Activated CD4-positive, alpha-beta T cell treated with anti-CD3 and anti-CD28 coated beads for 36 hours (primary cell): ENCODE results near the gene SLAMF6. TPM values are rescaled to one million over a fixed set of nuclear protein-coding genes. Genes with fewer than 3 reads are reported as not detected.

Source experiments
- ATAC-seq: fragments of 200-7000 bp; cut with Tn5 transposase; one replicate; pipeline ENCODE4 v1.10.0; 2021; ENCODE audit warnings: mild to moderate bottlenecking, moderate library complexity
- CTCF ChIA-PET: fragments of 350-600 bp; sonication (Branson Sonifier 250); formaldehyde crosslinking; loops from one replicate; lab custom pipeline; 2021; ENCODE audit warnings: antibody characterized with exemption; lab: Charles Lee
- POLR2A ChIA-PET: fragments of 350-600 bp; sonication (Branson Sonifier 250); formaldehyde crosslinking; loops from one replicate; lab custom pipeline; 2021; ENCODE audit warnings: antibody characterized with exemption, inconsistent platforms; lab: Charles Lee
- DNase-seq: peaks from one replicate; pipeline ENCODE4 v3.0.0-alpha.2; 2020
- H3K27ac Mint-ChIP-seq: one replicate; pipeline ENCODE4 v1.8.0; 2021; ENCODE audit warnings: mixed read lengths
- H3K27me3 Mint-ChIP-seq: one replicate; pipeline ENCODE4 v1.8.0; 2021; ENCODE audit warnings: mixed read lengths
- H3K36me3 Mint-ChIP-seq: one replicate; pipeline ENCODE4 v1.8.0; 2021; ENCODE audit warnings: low read depth, mixed read lengths
- H3K4me1 Mint-ChIP-seq: one replicate; pipeline ENCODE4 v1.8.0; 2021; ENCODE audit warnings: mixed read lengths
- H3K4me3 Mint-ChIP-seq: one replicate; pipeline ENCODE4 v1.8.0; 2021; ENCODE audit warnings: mild to moderate bottlenecking, moderate library complexity, mixed read lengths
- H3K9me3 Mint-ChIP-seq: one replicate; pipeline ENCODE4 v1.8.0; 2021; ENCODE audit warnings: low read depth, mixed read lengths
- intact Hi-C, 2 experiments: fragments of 100-400 bp; cut with DNase I in 1 of 2; cut with micrococcal nuclease in 1 of 2; formaldehyde crosslinking; loops; one replicate each; pipeline versions ENCODE4 v1.14.2 to v1.15.1; 2022 to 2024; cut with DNase I, micrococcal nuclease
- total RNA-seq, 2 experiments: library from RNA; stranded (reverse); gene quantifications; one replicate each; pipeline ENCODE4 v1.2.3, GENCODE V29; 2021

The SLAMF6 gene
- total RNA-seq, 2 experiments from 2014 or later = 45.9 to 55.0 TPM

DNA sequence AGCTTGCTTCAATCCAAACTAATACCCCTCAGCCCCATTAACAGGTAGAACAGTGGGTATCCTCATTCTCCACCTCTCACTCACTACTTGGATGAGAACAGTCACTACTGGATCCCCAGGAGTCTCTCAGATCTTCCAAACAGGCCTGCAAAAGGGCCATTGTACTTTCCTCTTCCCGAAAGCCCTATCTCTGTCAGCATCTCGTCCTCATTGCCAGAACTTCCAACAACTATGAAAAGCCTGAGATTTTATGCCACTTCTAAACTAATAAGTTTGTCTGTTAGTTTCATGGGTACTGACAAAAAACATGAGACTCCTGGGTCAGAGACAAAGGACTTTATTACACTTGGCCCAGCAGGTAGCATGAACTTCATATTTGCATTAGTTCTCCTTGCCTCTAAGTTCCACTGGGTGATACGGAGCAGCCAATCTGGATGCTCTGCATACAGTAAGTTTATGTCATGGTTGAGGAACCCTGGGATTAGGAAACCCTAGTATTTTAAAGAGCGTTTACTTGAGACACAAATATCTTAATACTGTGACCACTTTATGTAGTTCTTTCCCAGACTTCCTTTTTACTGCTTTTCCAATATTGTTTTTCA lies 84.6 kb downstream of the SLAMF6 start:
- DNase-seq (no peak), ATAC-seq (peak; percentile 25)
- Mint-ChIP-seq H3K27me3 (no peaks in the 10 kb centered on the region), H3K4me1 (peaks cover 38% of the 10 kb centered on the region), H3K27ac (peak overlapping the region; percentile 96), H3K4me3 (peak overlapping the region; percentile 63), H3K36me3 (peaks cover 22% of the 10 kb centered on the region), H3K9me3 (peaks cover 18% of the 10 kb centered on the region)
- intact Hi-C loops = loop anchor here in 1 of 2 experiments (2.0 kb wide), 1 partner anchor 16 kb away; no protein-coding TSS in a partner anchor
- POLR2A ChIA-PET = no interaction called here
- CTCF ChIA-PET = interaction anchor here (1.2 kb wide), 1 partner anchor 13 kb away, joined by 3 read pairs; no protein-coding TSS in a partner anchor

DNA sequence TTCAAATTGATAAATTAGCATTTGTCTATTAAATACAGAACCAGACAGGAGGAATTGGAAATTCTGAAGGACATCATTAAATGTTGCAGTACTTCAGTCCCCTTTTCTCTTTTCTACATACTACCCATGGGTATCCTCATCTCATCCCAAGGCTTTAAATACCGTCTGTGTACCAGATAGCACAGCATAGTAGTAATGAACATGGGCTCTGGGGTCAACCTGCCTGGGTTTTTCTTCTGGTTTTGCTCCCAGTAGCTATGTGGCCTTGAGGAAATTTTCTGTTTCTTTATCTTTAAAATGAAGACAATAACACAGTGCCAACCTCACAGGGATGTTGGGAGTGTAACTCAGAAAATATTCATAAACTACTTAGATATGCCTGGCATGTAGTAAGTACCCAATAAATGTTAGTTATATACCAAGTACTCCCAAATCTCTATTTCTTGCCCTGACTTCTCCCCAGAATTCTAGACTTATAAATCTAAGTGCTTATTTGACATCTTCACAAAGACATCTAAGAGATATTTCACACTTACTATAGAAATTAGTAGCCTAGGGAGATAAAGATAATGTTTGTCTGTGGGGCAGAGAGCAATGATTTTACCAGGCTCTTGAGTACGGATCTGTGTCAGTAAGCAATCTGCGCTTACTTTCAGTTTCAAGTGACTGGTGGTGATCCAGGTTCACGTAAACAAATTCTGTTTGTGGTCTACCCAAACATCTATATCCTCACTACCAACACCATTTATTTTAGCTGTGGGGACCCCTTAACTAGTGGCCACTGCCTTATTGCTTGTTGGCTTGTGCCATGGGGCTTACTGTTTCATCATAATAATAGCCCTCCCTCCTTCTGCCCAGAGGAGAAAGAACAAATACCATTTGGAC lies 85.4 kb downstream of the SLAMF6 start:
- CTCF ChIA-PET = interaction anchor here (0.6 to 1.7 kb wide), 3 partner anchors 14 to 268 kb away, joined by 3 to 6 read pairs (median 3); no protein-coding TSS in a partner anchor
- peak; percentile 96 for ATAC-seq
- H3K4me3 Mint-ChIP-seq = peak overlapping the region; percentile 63

DNA sequence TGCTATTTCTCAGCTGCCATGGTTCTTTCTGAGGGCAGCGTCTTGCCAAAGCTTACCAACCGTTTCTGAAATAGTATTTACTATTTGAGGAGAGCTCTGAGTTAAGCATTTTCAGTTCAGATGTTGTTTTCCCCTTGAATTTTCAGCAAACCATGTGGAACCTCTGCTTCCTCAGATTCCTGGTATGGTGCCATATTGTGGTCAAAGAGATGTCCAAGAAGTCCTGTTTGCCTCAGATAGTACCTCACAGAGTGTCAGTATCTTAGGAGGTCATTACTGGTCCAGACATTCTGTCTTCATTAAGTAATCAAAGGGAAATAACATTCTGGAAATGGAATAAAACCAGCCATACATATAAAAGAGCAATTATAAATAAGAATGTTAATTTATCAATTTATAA lies 86.1 kb downstream of the SLAMF6 start:
- Mint-ChIP-seq H3K27ac (peak overlapping the region; percentile 69), H3K4me1 (peaks cover 48% of the 10 kb centered on the region), H3K36me3 (peaks cover 26% of the 10 kb centered on the region), H3K9me3 (peaks cover 18% of the 10 kb centered on the region), H3K27me3 (no peaks in the 10 kb centered on the region), H3K4me3 (no peak overlapping the region)
- ChIA-PET CTCF (interaction anchor here (1.7 kb wide), 1 partner anchor 170 kb away, joined by 6 read pairs; no protein-coding TSS in a partner anchor), POLR2A (no interaction called here)
- no peak for ATAC-seq
- intact Hi-C loops = no loop called here
- no peak for DNase-seq

More for the DNA sequence above, 85.4 kb downstream of the SLAMF6 start:
- Mint-ChIP-seq H3K9me3 (peaks cover 18% of the 10 kb centered on the region), H3K4me1 (peaks cover 40% of the 10 kb centered on the region), H3K27ac (peak overlapping the region; percentile 96), H3K36me3 (peaks cover 26% of the 10 kb centered on the region), H3K27me3 (no peaks in the 10 kb centered on the region)
- POLR2A ChIA-PET = no interaction called here
- DNase-seq = no peak
- intact Hi-C loops = loop anchor here in 1 of 2 experiments (2.0 kb wide), 1 partner anchor 17 kb away; no protein-coding TSS in a partner anchor

Other genes with a start within 250 kb of the SLAMF6 start
- 10 to 100 TPM; 49.2 to 55.8 TPM for gene PEX19, start 238.1 kb downstream of the SLAMF6 start, total RNA-seq
- 100 to 1,000 TPM; 125 to 148 TPM for gene COPA, start 180.0 kb downstream of the SLAMF6 start, total RNA-seq
- gene NCSTN, start 179.9 kb downstream of the SLAMF6 start, total RNA-seq = 10 to 100 TPM; 47.0 to 51.5 TPM
- gene NHLH1, start 156.2 kb downstream of the SLAMF6 start, total RNA-seq = under 1 TPM; 0.32 to 0.42 TPM
- under 1 TPM; 0.09 to 0.12 TPM for gene VANGL2, start 122.7 kb downstream of the SLAMF6 start, total RNA-seq
- 10 to 100 TPM; 14.8 to 17.8 TPM for gene CD84, start 56.2 kb upstream of the SLAMF6 start, total RNA-seq
- gene SLAMF1, start 123.8 kb upstream of the SLAMF6 start, total RNA-seq = 100 to 1,000 TPM; 103 to 108 TPM
- 100 to 1,000 TPM; 180 to 217 TPM for gene CD48, start 188.6 kb upstream of the SLAMF6 start, total RNA-seq
- gene SLAMF7, start 216.0 kb upstream of the SLAMF6 start, total RNA-seq = 10 to 100 TPM; 35.9 to 40.3 TPM